GM23338 (cell line): ENCODE results near the gene SYPL2. TPM values are rescaled to one million over a fixed set of nuclear protein-coding genes. Genes with fewer than 3 reads are reported as not detected.

Source experiments
- ATAC-seq: fragments of 200-7000 bp; cut with Tn5 transposase; 3 replicates; pipeline ENCODE4 v1.9.1; 2020
- DNase-seq: peaks from one replicate; pipeline ENCODE4 v3.0.0-alpha.2; 2015; ENCODE audit warnings: low spot score
- H2AFZ ChIP-seq: fragments of 200-600 bp; sonication (generic); 2 replicates; pipeline ENCODE4 v1.8.0; 2016; ENCODE audit warnings: antibody characterized with exemption, mild to moderate bottlenecking, moderate library complexity
- H3F3A ChIP-seq: fragments of 200-600 bp; sonication (generic); replicated peaks from 2 replicates; pipeline ENCODE4 v1.8.0; 2017; ENCODE audit warnings: antibody characterized with exemption, mixed run types, low read depth
- H3K27ac ChIP-seq: fragments of 200-600 bp; sonication (generic); 2 replicates; pipeline ENCODE4 v1.6.1; 2016; ENCODE audit warnings: low read depth
- H3K27me3 ChIP-seq: fragments of 200-600 bp; sonication (generic); 2 replicates; pipeline ENCODE4 v1.8.0; 2016; ENCODE audit warnings: mild to moderate bottlenecking, mixed run types, moderate library complexity; ENCODE audit not compliant: insufficient read depth
- H3K36me3 ChIP-seq: fragments of 200-600 bp; sonication (generic); 2 replicates; pipeline ENCODE4 v1.8.0; 2016; ENCODE audit warnings: mild to moderate bottlenecking; ENCODE audit not compliant: insufficient read depth
- H3K4me1 ChIP-seq: fragments of 200-600 bp; sonication (generic); 2 replicates; pipeline ENCODE4 v1.8.0; 2016; ENCODE audit warnings: mild to moderate bottlenecking, moderate library complexity; ENCODE audit not compliant: insufficient read depth
- H3K4me2 ChIP-seq: fragments of 200-600 bp; sonication (generic); 2 replicates; pipeline ENCODE4 v1.7.1; 2017; ENCODE audit warnings: mixed run types
- H3K4me3 ChIP-seq: fragments of 200-600 bp; sonication (generic); 2 replicates; pipeline ENCODE4 v1.6.1; 2016; ENCODE audit warnings: mixed run types
- H3K79me2 ChIP-seq: fragments of 200-600 bp; sonication (generic); replicated peaks from 2 replicates; pipeline ENCODE4 v1.8.0; 2017; ENCODE audit warnings: mild to moderate bottlenecking; ENCODE audit not compliant: insufficient read depth
- H3K9me2 ChIP-seq: fragments of 200-600 bp; sonication (generic); 2 replicates; pipeline ENCODE4 v1.8.0; 2017; ENCODE audit not compliant: insufficient read depth
- H4K20me1 ChIP-seq: fragments of 200-600 bp; sonication (generic); replicated peaks from 2 replicates; pipeline ENCODE4 v1.8.0; 2017; ENCODE audit warnings: mild to moderate bottlenecking; ENCODE audit not compliant: insufficient read depth
- H3K27ac Mint-ChIP-seq: 2 replicates; pipeline ENCODE4 v1.8.0; 2020; ENCODE audit warnings: inconsistent platforms, mild to moderate bottlenecking, moderate library complexity, mixed read lengths
- H3K27me3 Mint-ChIP-seq: 3 replicates; pipeline ENCODE4 v1.8.0; 2022; ENCODE audit warnings: low read depth, mild to moderate bottlenecking, moderate library complexity, mixed read lengths, inconsistent platforms; ENCODE audit not compliant: insufficient read depth, poor library complexity
- H3K36me3 Mint-ChIP-seq: 3 replicates; pipeline ENCODE4 v1.8.0; 2021; ENCODE audit warnings: low read depth, mild to moderate bottlenecking, inconsistent platforms, moderate library complexity, mixed read lengths
- H3K4me1 Mint-ChIP-seq: 3 replicates; pipeline ENCODE4 v1.8.0; 2020; ENCODE audit warnings: mild to moderate bottlenecking, inconsistent platforms, mixed read lengths
- H3K4me3 Mint-ChIP-seq: 3 replicates; pipeline ENCODE4 v1.8.0; 2021; ENCODE audit warnings: moderate library complexity, mild to moderate bottlenecking, inconsistent platforms, mixed read lengths
- H3K9me3 Mint-ChIP-seq: 3 replicates; pipeline ENCODE4 v1.8.0; 2020; ENCODE audit warnings: moderate library complexity, mild to moderate bottlenecking, inconsistent platforms, mixed read lengths
- EZH2phosphoT487 ChIP-seq: fragments of 200-600 bp; sonication (generic); IDR thresholded peaks from one replicate; pipeline ENCODE4 v1.8.1; 2018; ENCODE audit warnings: antibody characterized with exemption; ENCODE audit not compliant: unreplicated experiment
- NANOG ChIP-seq: IDR thresholded peaks from 2 replicates; pipeline ENCODE4 v1.6.1; 2016; ENCODE audit warnings: antibody characterized with exemption, borderline replicate concordance
- STAT1 ChIP-seq: IDR thresholded peaks from one replicate; pipeline ENCODE4 v1.6.1; 2016; ENCODE audit warnings: antibody characterized with exemption; ENCODE audit not compliant: unreplicated experiment
- ZNF114 ChIP-seq: fragments of 250-450 bp; sonication (Bioruptor Pico); IDR thresholded peaks from 2 replicates; pipeline ENCODE4 v1.5.0; 2020; ENCODE audit warnings: mild to moderate bottlenecking, moderate library complexity
- ZNF331 ChIP-seq: fragments of 250-450 bp; sonication (Bioruptor Pico); IDR thresholded peaks from 2 replicates; pipeline ENCODE4 v1.5.0; 2020; ENCODE audit warnings: low read depth, mild to moderate bottlenecking, moderate library complexity
- polyA plus RNA-seq: library from polyadenylated mRNA; unstranded; fragments of >200 nt; fragmentation: Nextera tagmentation; extraction: Ambion mirVana; gene quantifications from 2 replicates; pipeline ENCODE4 v1.2.1, GENCODE V29; 2016
- total RNA-seq: library from RNA; depleted of rRNA; stranded (reverse); fragments of >200 nt; shearing (Covaris generic); gene quantifications from 2 replicates; pipeline ENCODE4 v1.2.3, GENCODE V29; 2014
- TF ChIP-seq, protein P1 (sequence below): IDR thresholded peaks from one replicate; pipeline ENCODE4 v1.6.1; 2018; ENCODE audit warnings: antibody characterized with exemption; ENCODE audit not compliant: unreplicated experiment
- TF ChIP-seq, protein P2 (sequence below): fragments of 250-450 bp; sonication (Bioruptor Pico); IDR thresholded peaks from 2 replicates; pipeline ENCODE4 v1.5.0; 2020; ENCODE audit warnings: mild to moderate bottlenecking, moderate library complexity
- TF ChIP-seq, protein P3 (sequence below): IDR thresholded peaks from 2 replicates; pipeline ENCODE4 v1.6.1; 2016; ENCODE audit warnings: antibody characterized with exemption

Gene SYPL2
- total and polyA plus RNA-seq, 2 experiments from 2014 or later: 0.40 to 0.49 TPM

GRCh38 chr1:109479311-109479710 is 13.0 kb downstream of the SYPL2 start (continued):
- TF ChIP-seq, protein P1, sequence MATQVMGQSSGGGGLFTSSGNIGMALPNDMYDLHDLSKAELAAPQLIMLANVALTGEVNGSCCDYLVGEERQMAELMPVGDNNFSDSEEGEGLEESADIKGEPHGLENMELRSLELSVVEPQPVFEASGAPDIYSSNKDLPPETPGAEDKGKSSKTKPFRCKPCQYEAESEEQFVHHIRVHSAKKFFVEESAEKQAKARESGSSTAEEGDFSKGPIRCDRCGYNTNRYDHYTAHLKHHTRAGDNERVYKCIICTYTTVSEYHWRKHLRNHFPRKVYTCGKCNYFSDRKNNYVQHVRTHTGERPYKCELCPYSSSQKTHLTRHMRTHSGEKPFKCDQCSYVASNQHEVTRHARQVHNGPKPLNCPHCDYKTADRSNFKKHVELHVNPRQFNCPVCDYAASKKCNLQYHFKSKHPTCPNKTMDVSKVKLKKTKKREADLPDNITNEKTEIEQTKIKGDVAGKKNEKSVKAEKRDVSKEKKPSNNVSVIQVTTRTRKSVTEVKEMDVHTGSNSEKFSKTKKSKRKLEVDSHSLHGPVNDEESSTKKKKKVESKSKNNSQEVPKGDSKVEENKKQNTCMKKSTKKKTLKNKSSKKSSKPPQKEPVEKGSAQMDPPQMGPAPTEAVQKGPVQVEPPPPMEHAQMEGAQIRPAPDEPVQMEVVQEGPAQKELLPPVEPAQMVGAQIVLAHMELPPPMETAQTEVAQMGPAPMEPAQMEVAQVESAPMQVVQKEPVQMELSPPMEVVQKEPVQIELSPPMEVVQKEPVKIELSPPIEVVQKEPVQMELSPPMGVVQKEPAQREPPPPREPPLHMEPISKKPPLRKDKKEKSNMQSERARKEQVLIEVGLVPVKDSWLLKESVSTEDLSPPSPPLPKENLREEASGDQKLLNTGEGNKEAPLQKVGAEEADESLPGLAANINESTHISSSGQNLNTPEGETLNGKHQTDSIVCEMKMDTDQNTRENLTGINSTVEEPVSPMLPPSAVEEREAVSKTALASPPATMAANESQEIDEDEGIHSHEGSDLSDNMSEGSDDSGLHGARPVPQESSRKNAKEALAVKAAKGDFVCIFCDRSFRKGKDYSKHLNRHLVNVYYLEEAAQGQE: no peak
- TF ChIP-seq ZNF331 (CRISPR knock-in tag): no peak
- TF ChIP-seq, protein P2, sequence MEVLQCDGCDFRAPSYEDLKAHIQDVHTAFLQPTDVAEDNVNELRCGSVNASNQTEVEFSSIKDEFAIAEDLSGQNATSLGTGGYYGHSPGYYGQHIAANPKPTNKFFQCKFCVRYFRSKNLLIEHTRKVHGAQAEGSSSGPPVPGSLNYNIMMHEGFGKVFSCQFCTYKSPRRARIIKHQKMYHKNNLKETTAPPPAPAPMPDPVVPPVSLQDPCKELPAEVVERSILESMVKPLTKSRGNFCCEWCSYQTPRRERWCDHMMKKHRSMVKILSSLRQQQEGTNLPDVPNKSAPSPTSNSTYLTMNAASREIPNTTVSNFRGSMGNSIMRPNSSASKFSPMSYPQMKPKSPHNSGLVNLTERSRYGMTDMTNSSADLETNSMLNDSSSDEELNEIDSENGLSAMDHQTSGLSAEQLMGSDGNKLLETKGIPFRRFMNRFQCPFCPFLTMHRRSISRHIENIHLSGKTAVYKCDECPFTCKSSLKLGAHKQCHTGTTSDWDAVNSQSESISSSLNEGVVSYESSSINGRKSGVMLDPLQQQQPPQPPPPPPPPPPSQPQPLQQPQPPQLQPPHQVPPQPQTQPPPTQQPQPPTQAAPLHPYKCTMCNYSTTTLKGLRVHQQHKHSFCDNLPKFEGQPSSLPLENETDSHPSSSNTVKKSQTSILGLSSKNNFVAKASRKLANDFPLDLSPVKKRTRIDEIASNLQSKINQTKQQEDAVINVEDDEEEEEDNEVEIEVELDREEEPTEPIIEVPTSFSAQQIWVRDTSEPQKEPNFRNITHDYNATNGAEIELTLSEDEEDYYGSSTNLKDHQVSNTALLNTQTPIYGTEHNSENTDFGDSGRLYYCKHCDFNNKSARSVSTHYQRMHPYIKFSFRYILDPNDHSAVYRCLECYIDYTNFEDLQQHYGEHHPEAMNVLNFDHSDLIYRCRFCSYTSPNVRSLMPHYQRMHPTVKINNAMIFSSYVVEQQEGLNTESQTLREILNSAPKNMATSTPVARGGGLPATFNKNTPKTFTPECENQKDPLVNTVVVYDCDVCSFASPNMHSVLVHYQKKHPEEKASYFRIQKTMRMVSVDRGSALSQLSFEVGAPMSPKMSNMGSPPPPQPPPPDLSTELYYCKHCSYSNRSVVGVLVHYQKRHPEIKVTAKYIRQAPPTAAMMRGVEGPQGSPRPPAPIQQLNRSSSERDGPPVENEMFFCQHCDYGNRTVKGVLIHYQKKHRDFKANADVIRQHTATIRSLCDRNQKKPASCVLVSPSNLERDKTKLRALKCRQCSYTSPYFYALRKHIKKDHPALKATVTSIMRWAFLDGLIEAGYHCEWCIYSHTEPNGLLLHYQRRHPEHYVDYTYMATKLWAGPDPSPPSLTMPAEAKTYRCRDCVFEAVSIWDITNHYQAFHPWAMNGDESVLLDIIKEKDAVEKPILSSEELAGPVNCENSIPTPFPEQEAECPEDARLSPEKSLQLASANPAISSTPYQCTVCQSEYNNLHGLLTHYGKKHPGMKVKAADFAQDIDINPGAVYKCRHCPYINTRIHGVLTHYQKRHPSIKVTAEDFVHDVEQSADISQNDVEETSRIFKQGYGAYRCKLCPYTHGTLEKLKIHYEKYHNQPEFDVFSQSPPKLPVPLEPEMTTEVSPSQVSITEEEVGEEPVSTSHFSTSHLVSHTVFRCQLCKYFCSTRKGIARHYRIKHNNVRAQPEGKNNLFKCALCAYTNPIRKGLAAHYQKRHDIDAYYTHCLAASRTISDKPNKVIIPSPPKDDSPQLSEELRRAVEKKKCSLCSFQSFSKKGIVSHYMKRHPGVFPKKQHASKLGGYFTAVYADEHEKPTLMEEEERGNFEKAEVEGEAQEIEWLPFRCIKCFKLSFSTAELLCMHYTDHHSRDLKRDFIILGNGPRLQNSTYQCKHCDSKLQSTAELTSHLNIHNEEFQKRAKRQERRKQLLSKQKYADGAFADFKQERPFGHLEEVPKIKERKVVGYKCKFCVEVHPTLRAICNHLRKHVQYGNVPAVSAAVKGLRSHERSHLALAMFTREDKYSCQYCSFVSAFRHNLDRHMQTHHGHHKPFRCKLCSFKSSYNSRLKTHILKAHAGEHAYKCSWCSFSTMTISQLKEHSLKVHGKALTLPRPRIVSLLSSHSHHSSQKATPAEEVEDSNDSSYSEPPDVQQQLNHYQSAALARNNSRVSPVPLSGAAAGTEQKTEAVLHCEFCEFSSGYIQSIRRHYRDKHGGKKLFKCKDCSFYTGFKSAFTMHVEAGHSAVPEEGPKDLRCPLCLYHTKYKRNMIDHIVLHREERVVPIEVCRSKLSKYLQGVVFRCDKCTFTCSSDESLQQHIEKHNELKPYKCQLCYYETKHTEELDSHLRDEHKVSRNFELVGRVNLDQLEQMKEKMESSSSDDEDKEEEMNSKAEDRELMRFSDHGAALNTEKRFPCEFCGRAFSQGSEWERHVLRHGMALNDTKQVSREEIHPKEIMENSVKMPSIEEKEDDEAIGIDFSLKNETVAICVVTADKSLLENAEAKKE (CRISPR knock-in tag): no peak
- no peak for TF ChIP-seq EZH2phosphoT487
- TF ChIP-seq STAT1: no peak

GRCh38 chr1:109479901-109480300 is 13.6 kb downstream of the SYPL2 start:
- Mint-ChIP-seq H3K9me3 (no peaks in the 10 kb centered on the region; the same call in 2 of the 3 replicates), H3K27me3 (peaks cover 10% of the 10 kb centered on the region), H3K4me1 (peaks cover 13% of the 10 kb centered on the region), H3K36me3 (no peaks in the 10 kb centered on the region; the same call in 2 of the 3 replicates), H3K27ac (no peak overlapping the region), H3K4me3 (no peak overlapping the region)
- ATAC-seq: no peak
- Histone ChIP-seq H3F3A (peaks cover 7% of the 10 kb centered on the region; the same call in 1 of the 2 replicates), H3K36me3 (no peaks in the 10 kb centered on the region), H3K79me2 (no peaks in the 10 kb centered on the region), H3K27me3 (peaks cover 10% of the 10 kb centered on the region; the same call in 1 of the 2 replicates), H3K27ac (no peak overlapping the region), H3K4me3 (no peak overlapping the region), H4K20me1 (no peaks in the 10 kb centered on the region), H3K4me2 (no peak overlapping the region), H3K9me2 (no peaks in the 10 kb centered on the region), H2AFZ (no peak overlapping the region), H3K4me1 (peaks cover 5% of the 10 kb centered on the region; the same call in 1 of the 2 replicates)
- no peak for DNase-seq
- TF ChIP-seq NANOG: no peak
- TF ChIP-seq, protein P3, sequence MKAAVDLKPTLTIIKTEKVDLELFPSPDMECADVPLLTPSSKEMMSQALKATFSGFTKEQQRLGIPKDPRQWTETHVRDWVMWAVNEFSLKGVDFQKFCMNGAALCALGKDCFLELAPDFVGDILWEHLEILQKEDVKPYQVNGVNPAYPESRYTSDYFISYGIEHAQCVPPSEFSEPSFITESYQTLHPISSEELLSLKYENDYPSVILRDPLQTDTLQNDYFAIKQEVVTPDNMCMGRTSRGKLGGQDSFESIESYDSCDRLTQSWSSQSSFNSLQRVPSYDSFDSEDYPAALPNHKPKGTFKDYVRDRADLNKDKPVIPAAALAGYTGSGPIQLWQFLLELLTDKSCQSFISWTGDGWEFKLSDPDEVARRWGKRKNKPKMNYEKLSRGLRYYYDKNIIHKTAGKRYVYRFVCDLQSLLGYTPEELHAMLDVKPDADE: no peak
- TF ChIP-seq ZNF114 (CRISPR knock-in tag): no peak
- TF ChIP-seq STAT1: no peak
